ENCODE data around the gene CDH24.

Gene CDH24

DNA sequence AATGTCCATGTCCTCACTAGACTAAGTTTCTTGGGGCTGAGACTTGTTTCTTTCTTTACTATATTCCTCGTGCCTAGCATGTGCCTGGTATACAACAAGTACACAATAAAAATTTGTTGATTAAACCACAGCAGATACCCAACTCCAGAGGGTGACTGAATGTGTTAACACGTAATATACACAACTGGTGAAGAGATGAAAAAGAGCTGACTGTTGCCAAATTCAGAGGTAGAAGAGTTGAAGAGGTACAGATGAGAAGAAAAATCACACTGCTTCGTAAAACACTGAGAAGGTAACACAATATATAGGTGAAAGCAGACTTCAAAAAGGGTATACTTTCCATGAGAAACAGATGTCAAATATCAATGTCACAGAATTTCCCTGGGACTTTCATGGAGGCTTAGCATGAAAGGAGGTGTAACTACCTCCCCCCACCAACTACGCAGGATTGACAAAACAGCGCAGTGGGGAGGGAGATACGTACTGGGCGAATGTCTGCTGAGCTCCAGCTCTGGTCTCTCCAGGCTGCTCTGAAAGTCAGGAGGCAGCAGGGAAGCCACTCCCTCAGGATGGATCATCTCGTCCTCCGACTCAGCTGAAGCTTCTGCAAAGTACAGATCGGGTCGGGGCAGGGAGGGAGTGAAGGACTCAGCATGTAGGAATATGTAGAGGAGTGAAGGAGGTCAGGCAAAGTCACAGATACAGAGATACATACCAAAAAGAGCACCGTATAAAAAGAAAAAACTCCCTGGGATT lies 32.4 kb upstream of the CDH24 start:
- no peak for DNase-seq

DNA sequence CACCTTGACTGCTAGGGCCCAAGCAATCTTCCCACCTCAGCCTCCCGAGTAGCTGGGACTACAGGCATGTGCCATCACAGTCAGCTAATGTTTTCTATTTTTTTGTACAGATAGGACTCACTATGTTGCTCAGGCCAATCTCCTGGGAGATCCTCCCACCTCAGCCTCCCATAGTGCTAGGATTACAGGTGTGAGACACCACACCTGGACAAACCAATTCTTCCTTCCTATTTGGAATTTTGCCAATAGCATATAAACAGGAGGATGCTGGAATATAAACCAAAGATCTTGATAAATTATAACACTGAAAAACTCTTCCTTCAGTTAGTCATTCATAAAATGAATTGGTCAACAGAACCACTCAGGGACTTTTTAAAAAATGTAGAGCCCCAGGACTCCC lies 29.2 kb upstream of the CDH24 start:
- no peak for DNase-seq

DNA sequence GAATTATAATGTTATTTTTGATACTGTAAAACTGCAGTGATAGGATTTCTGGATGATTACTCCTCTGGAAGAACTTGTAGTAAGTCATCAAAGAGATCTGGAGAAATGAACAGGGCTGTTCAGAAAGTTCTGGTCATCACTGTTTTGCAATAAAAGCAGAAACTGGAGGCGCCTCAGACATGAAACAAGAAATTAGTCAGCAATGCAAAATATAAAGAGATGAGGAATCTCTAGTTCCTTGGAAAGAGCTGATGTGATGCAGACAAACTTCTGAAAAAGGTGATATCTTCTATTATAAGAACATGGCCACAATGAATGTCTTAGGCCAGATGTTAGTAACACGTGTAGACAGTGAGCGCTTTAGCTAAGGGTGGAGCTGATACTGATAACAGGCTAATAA lies 28.1 kb upstream of the CDH24 start:
- DNase-seq: no peak

DNA sequence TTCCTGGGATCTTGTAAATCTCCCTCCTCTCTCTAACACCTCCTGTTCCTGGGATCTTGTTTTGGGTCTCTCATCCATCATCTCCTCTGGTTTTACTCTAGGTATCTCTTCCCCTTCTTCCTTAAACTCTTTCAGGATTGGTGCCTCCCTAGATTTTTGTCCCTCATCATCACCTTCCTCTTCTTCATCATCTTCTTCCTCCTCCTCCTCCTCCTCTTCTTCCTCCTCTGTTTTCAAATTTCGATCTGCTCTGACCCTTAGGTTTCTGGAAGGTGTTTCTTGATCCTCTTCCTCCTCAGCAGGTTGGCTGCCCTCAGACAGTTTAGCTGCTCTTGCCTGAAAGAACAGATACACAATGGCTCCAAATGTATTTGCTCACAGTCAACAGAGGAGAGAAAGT lies 23.2 kb upstream of the CDH24 start:
- no peak for DNase-seq

DNA sequence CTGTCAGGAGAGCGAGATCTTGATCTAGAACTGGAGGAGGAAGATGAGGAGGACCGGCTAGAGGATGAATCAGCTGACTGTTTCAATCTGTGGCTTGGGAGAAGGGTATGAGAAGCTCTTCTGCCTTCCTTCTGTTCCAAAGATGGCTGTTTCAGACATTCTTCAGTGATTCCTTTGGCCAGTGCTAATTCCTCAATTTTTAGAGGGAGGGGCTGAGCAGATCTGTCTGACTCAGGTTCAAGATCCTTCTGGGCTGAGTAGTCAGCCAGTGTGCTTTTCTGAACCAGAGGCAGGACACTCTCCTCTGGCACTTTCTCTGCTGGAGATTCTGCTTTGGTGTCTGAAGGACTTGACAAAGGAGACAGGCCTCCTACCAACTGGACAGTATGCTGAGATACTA lies 22.4 kb upstream of the CDH24 start:
- DNase-seq: no peak

DNA sequence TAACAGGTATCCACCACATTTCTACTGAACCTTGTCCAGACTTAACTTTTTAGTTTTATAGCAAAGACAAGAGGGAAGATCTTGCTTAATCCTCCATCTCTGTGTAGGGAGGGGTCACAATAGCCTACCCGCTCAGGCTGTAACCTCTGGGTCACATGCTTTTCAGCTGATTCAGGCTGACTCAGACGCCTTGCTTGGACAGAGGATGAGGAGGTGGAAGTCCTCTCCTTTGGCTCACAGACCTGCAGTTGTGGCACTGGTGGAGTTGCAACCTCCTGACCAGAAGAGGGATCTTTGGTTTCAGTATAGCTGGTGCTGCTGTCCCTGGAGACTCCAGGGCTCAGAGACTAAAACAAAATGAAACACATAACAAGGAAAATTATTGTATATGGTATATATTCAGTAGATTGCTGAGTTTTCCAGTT lies 21.4 kb upstream of the CDH24 start:
- DNase-seq: no peak

DNA sequence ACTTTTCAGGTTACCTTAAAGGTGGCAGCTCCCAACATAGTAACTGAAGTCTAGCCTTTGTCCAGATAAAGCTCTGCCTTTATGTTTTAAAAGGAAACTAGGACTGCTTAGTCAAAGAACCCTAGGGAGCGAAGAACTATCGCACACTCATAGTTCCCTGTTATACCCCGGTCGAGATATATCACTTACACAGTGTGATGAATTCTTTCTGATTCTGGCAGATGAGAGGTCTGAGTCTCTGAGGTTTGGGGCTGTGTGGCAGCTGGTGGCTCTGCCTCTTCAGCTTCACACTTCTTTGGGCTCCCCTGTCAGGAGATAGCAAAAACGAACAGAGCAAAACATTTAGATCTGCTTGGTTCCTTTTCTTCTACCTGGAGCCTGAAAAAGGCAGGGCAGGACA lies 20.6 kb upstream of the CDH24 start:
- DNase-seq: no peak

DNA sequence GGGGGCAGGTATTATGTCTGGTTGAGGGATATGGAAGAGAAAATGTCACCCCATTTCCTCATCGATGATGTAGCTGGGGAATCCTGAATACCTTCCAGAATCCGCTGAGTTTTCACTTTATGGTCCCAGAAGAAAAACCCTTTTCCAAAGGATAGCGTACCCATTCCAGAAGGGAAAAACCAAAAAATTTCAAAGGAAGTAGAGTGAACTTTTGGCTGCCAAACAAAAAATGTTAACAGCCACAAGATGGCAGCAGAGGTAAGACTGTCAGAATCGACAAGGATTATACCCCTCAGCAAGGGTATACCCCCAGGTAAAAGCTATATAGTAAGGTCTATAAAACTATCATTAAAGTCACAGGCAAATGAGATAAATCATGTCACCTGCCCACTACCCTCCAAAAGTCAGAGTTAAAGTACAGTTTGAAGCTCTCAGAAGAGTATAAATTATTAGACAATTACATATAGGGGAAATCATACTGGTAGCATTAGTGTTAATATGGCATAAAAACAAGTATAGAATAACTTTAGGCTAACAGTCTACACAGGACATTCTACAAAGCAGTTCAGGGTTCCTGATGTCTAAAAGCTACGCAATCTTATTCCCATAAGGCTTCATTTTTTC lies 19.6 kb upstream of the CDH24 start:
- no peak for DNase-seq

DNA sequence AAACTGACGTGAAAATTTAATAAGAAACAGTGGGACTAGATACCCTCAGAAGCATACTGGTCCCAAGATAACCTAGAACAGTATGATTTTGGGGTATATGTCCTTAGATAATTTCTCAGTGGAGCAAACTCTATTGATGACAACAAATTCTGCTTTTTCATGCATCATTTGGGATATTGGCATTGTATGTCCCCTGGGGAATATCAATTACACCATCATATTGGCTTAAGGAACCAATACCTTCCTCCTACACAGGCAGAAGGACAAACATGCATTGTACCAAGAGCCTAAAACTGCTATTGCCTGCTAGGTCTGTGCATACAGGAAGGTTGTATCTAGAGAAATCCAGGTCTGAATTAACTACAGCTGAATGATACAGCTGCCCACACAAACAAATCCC lies 17.6 kb upstream of the CDH24 start:
- no peak for DNase-seq

DNA sequence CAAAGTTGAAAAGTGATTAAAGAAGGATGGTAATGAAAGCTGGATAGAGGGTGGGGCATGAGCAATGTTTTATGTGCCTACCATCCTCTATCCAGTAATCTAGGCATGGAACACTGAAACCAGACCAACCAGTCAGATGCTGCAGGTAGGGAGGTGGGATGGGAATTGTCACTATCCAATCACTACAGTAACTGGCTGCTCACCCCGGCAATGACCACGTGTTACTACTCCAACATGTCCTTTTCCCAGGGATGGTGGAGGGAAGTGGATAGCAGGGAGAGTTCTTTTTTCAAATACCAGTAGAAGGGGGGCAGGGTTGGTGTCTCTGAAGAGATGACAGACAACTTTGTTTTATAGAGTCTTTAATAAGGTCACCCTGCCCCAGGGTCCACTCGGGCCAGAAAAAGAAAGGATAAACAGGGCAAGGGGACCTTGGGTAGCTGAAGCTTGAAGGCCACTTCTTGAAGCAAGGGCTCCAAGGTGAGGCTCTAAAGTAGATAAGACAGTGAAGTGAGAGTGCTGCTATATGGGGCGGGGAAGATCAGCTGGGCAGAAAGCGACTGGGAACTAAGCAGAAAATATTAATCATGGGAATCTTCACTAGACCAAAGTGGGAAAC lies 14.7 kb upstream of the CDH24 start:
- DNase-seq: no peak

DNA sequence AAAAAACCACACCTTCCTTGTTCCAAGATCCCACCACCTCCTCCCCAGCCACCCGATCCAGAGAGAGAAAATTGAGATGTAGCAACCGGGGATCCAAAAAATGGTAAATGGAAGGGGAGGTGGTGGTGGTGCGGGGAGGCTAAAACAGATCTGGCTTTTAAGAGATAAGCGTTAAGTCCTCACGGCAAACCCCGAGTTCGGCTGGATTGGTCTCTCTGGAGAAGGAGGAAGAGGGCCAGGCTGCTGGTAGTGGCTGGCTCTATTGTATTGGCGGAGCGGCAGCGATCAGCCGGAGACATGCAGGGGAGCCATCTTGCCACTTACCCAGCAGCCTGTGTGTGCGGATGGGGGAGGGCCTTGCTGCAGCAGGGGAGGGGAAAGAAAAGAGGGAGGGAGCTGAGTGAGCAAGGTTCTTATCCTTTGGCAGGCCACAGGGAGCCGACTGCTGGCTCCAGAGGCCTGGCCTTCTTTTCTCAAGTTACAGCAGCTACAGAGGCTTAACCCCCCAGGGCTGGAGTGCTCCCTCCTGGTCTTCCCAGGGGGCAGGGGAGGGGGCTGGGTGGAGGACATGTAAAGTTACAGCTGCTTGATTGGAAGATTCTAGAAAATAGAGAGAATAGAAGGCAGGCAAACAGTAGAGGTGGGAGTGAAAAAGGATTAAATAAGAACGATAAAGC lies 14.1 kb upstream of the CDH24 start:
- DNase-seq: peak; percentile 89

DNA sequence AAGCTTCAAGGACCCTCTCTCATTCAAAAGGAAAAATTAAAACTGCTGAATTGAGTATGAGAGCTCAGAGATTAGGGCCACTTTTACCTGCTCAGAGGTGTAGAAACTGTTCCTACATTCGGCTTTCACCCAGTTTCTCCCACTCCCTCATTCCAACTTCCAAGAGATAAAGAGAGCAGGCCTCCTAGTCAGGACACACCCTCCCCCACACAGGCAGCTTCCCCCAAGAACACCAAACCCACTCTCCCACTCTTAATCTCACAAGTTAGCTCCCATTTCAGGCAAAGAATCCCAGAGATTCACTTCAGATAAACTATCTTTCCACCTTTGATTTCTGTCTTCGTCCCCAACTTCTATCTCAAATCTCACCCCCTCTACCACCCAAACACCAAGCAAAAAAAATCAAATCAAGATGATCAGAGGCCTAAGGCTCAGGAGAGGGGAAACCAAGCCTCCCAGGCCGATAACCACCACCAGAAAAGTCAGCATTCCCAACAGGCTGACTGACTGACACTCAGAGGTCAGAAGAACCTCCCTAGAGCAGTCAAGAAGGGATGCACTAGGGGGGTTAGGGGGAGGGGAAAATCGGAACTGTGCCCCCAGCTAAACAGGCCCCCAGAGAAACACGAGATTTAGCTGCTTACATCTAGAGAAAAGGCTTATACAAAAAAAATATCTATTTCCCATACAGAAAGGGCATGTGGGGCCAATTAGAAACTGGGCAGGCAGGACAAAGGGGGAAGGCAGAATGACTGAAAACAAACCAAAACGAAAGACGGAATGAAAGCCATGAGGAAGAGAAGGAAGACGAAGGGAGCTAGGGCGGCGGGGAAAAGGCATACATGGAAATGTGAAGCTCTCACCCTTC lies 13.2 kb upstream of the CDH24 start:
- DNase-seq: no peak

DNA sequence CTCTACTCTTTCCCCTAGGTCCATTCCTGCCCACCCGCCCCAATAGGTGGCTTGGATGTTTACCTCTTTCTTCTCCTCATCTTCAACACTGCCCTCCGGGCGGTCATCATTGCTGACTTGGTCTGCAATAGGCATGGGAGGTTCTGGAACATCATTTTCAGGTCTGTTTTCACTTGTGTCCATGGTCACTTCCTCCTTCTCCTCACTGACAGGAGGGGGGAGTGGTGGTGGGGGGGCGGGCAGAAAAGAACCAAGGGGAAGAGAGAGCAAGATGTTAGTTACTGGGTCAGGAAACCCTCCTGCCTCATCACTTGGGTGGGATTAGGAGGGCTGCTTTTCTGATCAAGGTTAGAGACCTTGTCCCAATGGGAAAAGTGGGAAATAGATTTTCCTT lies 12.1 kb upstream of the CDH24 start:
- DNase-seq: no peak

DNA sequence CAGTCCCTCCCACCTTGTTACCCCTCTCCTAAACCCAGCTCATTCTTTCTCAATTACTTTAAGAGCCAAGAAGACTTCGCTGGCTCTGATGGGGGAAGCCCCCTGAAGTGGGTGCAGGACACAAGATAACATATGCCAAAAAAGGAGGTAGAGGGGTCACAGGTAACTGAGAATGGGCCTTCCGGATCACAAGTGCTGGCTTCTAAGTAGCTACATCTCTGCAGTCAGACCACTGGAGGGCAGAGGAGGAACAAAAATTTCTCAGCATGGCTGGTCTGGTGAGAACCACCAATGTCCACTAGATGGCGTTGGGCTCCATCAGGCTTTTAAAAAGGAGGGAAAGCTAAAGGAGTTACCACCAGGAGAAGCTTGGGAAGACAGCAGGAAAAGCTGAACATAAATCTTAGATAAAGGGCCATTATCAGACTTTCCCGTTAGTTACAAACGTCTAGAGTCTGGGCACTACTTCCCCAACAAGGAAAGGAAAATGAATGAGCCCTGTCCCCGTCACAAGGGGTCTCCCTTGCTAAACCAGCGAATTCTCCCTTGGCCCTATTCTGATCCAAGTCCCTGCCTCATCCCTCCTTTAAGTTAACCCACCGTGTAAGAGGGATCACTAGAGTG lies 11.6 kb upstream of the CDH24 start:
- peak; percentile 87 for DNase-seq

DNA sequence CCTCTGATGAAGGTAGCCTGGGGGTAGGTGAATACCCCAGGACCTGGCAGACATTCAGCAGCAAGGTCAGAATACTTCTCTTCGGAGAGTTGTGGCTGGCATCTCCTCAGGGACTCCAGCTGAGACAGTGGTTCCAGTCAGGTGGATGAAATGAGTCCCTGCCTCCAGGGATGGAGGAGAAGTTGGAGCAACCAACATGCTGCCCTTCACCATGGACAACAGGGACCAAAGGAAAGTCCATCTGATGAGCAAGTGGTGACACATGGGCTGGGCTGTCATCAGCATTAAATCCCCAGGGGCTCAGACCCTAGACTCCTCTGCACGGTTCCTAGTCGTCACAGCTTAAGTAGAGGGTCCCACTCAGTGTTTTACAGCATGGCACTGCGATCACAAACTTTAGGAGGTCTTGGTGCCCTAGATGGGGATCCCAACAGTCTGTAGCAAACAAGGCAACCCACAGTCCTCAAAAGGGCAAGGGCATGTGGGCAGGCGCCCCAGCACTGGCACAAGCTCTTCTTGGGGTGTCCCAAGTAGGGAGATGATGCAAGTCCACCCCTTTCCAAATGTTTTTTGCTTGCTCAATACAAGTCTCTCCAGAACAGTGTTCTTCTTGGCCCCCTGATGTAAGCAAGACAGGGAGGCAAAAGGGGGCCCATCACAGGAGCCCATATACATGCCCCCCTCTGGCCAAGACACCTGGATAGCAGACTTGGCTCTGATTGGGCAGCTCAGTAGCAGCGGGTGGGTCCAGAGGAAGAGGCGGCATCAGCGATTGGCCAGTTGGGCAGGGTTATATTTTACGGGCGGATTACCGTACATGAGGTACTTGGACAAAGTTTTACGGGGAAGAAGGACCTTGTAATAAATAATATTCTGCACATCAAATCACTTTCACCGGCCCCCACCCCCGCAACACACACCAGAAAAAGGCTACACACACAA lies 10.8 kb upstream of the CDH24 start:
- no peak for DNase-seq

DNA sequence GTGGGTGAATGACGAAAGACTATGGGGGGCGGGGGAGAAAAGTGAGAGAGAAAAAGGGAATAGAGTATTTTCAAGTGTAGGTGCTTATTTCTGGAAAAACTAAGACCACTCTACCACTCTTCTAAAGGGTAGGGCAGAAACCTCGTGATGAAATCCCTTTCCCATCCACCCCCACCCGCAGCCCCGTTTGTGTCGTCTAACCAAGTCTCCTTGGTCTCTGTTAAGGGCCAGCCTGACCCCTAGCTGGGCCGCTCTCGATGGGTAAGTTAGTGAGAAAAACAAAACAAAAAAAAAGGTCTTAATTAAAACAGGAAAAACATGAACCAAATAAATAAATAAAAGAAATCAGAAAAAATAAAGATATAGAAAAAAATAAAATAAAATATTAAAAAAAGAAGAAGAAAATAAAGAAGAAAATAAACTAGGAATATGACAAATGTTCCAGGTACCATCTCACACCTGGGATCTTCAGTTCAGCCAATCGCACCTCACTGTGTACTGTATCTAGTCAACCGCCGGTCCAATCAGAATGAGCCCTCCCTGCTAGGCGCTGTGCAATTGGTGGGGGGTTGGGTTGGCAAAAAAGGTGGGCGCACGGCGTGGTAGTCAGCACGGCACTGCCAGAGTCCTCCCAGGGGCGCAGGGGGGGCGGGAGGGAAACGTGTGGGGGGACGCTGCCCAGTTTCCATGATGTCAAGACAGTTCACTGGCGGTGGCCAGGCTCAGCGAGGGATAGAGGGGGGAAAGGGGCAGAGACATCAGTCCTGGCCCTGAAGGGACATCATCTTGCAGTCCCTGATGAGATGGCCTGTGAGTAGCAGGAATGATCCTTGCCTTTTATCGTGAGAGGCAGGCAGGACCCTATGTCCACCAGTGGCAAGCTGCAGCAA lies 9.8 kb upstream of the CDH24 start:
- DNase-seq: no peak

DNA sequence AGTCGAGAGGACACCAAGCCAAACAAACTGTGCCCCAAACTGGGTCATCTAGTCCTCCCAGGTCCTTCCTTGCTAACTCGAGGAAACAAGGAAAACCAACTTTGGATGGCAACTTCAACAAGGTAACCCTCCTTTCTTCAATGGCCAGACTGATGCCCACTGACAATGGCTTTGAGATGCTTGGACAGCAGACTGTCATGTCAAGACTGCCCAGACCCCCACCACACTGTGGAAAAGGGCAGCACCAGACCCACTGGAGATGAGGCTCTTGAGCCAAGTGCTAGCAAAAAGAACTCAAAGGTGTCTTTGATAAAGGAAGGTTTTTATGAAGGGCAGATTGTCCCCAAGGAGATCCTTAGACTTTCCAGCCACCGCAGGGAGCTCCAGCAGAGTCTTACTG lies 9.0 kb upstream of the CDH24 start:
- DNase-seq: no peak

DNA sequence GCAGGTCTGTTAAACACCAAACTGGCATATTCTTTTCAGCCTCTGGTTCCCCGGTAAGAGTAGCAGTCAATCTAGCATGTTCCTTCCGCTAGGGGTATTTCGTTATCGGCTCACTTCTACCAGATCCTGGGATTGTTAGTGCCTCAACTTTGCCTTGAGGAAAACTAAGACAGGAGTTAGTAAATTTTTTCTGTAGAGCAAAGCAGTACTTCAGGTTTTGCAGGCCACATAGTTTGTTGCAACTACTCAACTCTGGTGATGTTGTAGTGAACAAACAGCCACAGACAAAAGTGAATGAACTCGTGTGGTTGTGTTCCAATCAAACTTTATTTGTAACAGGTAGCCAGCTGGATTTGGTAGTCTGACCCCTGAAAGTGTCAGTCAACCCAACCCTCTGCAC lies 6.3 kb upstream of the CDH24 start:
- no peak for DNase-seq

DNA sequence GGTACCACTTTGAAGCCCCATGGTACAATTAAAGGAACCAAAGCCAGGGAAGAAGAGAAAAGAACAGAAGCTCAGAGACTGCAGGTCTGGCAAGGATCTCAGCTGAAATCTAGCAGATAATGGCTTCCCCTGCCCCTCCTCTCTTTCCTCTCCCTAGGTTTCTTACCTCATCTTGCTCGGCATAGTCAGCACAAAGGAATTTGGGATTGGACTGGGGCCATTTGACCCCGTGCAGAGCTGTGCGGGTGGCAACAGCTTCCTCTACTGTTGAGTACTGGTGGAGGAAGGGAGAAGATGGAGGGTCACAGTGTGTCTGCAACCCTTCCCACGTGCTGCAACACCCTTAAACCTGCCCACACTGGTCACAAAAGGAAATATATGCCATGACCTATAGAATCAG lies 4.7 kb upstream of the CDH24 start:
- no peak for DNase-seq

Measured in right forelimb (tissue), 1 donor.